GM19372 (cell line): ENCODE data around the gene EBP.
A peak's percentile ranks its signal among the peaks of the same experiment; 100 is the strongest.
"Not testable (repeated sequence)": the region's sequence is repeated elsewhere in the genome, so short reads cannot be mapped to it uniquely, and the experiment has no call there.

Experiments used
- ATAC-seq: cut with Tn5 transposase; IDR thresholded peaks from one replicate; pipeline ENCODE4 v1.9.1; 2021; ENCODE audit warnings: mild to moderate bottlenecking, low read depth, moderate library complexity; ENCODE audit not compliant: unreplicated experiment

The EBP gene

GRCh38 chrX:48520976-48521352 is 644 bp upstream of the EBP start:
- no peak for ATAC-seq

DNA sequence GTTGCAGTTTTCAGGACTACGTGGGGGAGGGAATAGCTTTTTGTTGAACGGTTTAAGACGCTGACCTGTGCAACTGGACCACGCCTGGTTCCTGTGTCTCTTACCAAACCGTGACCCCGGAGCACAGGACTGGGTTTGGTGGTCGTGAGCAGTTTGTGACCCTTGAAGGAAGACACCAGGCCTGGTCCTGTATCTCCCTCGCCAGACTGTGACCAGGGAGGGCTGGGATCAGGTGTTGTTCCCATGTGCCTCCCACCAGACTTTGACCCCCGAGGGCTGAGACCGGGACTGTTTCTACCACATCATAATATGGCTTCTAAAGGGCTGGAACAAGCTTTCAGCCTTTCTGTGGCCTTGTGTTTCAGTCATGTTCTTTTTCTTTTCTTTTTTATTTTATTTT is 683 bp downstream of the EBP start:
- no peak for ATAC-seq

DNA sequence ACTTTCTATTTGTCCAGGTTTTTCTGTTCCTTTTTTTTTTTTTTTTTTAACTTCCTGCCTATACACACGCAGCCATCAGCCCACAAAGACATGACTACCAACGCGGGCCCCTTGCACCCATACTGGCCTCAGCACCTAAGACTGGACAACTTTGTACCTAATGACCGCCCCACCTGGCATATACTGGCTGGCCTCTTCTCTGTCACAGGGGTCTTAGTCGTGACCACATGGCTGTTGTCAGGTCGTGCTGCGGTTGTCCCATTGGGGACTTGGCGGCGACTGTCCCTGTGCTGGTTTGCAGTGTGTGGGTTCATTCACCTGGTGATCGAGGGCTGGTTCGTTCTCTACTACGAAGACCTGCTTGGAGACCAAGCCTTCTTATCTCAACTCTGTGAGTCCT is 2.1 kb downstream of the EBP start:
- ATAC-seq: no peak

DNA sequence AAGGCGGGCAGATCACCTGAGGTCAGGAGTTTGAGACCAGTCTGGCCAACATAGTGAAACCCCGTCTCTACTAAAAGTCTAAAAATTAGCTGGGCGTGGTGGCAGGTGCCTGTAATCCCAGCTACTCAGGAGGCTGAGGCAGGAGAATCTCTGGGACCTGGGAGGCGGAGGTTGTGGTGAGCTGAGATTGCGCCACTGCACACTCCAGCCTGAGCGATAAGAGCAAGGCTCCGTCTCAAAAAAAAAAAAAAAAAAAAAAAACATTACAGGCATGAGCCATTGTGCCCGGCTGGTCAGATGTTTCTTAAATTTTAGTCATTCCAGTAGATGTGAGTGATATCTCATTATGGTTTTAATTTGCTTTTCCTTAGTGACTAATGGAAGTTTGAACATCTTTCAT is 4.2 kb downstream of the EBP start:
- ATAC-seq: not testable (repeated sequence)

GRCh38 chrX:48530736-48531135 is 9.1 kb downstream of the EBP start:
- ATAC-seq: no peak

DNA sequence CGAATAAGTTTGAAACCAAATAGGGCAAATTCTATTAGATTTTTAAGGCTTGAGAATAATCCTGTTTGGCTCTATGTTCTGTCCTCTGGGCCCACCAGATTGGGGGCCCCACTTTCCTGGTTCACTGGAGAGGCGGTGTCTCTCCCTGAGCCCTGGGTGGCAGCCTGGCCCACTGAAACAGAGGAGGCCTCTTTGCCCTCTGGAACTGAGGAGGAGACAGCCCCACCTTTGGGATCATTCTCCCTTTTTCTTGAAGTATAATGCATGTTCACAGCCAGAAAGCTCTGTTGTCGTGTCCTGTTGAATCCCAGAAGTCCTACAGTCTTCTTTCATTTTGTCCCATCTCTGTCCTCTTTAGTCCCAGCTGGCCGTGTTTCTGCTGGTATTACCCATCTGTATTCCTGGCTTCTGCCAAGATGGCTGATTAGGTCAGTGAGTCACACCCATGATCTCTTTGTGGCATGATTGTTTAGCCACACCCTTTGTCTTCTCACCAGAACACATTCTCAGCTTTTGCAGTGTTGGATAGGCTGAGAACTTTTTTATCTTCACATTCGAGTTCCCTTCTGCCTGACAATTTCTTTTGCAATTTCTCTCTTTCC is 9.9 kb downstream of the EBP start:
- ATAC-seq: no peak

- ATAC-seq: no peak
These were observed 10.6 kb downstream of the EBP start for GRCh38 chrX:48532161-48532560.

DNA sequence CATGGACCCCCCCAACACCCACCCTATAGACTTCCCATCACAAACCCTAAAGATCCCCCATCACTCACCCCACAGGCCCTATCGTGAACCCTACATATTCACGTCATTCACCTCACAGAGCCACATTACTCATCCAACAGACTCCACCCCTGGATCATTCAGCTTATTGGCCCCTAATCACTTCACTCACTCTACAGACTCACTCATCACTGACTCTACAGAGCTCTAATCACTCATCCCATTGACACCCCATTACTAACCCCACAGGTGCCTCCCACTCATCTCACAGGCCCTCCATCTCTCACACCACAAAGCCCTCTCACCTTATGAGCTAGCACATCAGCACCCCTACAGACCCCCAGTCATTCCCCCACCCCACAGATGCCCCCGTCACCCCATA is 11.6 kb downstream of the EBP start:
- ATAC-seq: no peak

- no peak for ATAC-seq
These were observed 17.2 kb downstream of the EBP start for GRCh38 chrX:48538641-48539344.

GRCh38 chrX:48539345-48540027 is 17.9 kb downstream of the EBP start, which contains the start of gene TBC1D25:
Gene TBC1D25 (plus strand): TSS chrX:48539714. CDS start chrX:48539798, 84 bp downstream.
- peak; percentile 80 for ATAC-seq

GRCh38 chrX:48540028-48540375 is 18.4 kb downstream of the EBP start:
- ATAC-seq: peak; percentile 24

- no peak for ATAC-seq
These were observed 18.9 kb downstream of the EBP start for GRCh38 chrX:48540480-48540879.

- ATAC-seq: no peak
These were observed 19.7 kb downstream of the EBP start for GRCh38 chrX:48541140-48541814.

DNA sequence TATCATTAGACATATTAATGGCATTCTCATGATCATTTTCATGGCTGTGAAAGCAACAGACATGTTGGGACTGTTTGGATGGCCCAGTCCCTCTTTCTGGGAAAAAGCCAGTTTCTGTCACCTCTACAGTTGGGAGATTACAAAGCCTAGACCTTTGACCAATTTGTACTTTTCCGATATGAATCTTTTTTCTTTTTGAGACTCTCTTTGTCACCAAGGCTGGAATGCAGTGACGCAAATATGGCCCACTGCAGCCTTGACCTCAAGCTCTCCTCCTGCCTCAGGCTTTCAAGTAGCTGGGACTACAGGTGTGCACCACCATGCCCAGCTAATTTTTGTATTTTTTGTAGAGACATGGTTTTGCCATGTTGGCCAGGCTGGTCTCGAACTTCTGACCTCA is 27.3 kb downstream of the EBP start:
- ATAC-seq: no peak

DNA sequence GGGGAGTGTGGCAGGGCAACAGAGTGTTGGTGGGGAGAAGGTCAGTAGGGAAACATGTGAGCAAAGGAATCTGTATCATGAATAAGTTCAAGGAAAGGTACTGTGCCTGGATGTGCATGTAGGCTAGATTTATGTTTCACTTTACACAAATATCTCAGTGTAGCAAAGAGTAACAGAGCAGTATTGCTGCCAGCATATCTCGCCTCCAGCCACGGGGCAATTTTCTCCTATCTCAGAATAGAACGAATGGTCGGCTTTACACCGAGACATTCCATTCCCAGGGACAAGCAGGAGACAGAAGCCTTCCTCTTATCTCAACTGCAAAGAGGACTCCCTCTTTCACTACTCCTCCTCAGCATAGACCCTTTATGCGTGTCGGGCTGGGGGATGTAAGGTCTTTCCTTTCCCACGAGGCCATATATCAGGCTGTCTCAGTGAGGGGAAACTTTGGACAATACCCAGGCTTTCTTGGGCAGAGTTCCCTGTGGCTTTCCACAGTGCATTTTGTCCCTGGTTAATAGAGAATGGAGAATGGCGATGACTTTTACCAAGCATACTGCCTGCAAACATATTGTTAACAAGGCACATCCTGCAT is 34.2 kb downstream of the EBP start:
- not testable (repeated sequence) for ATAC-seq

DNA sequence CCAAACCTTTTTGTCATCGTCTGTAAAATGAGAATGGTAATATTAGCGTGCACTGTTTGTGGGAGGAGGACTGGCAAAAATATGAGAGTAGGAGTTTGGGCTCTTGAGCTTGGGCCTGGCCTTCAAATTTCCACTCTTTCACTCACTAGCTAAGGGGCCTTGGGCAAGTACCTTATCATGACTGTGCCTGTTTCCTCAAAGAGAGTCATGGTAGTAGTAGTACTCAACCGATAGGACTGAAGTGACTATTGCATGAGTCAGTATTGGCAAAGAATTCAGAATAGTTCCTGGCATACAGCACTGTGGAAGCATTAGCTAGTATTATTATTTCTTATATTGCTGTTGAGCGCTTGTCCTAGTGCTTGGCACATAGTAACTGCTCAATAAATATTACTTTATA is 36.7 kb downstream of the EBP start:
- no peak for ATAC-seq

DNA sequence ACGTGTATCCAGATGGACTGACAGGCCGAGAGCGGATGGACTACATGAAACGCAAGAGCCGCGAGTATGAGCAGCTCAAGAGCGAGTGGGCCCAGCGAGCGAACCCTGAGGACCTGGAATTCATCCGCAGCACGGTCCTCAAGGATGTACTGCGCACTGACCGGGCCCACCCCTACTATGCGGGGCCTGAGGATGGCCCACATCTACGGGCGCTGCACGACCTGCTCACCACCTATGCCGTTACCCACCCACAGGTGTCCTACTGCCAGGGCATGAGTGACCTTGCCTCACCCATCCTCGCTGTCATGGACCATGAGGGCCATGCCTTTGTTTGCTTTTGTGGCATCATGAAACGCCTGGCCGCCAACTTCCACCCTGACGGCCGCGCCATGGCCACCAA is 38.0 kb downstream of the EBP start:
- no peak for ATAC-seq

DNA sequence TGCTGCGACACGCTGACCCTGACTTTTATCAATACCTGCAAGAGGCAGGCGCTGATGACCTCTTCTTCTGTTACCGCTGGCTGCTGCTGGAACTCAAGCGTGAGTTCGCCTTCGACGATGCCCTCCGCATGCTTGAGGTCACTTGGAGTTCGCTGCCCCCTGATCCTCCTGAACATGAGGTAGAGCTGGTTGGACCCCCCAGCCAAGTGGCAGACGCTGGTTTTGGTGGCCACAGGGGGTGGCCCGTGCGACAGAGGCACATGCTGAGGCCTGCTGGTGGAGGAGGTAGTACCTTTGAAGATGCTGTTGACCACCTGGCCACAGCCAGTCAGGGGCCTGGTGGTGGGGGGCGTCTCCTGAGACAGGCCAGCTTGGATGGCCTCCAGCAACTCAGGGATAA is 38.4 kb downstream of the EBP start:
- ATAC-seq: no peak

GRCh38 chrX:48560681-48561080 is 39.1 kb downstream of the EBP start:
- ATAC-seq: no peak

GRCh38 chrX:48569958-48570357 is 48.4 kb downstream of the EBP start:
- ATAC-seq: no peak

DNA sequence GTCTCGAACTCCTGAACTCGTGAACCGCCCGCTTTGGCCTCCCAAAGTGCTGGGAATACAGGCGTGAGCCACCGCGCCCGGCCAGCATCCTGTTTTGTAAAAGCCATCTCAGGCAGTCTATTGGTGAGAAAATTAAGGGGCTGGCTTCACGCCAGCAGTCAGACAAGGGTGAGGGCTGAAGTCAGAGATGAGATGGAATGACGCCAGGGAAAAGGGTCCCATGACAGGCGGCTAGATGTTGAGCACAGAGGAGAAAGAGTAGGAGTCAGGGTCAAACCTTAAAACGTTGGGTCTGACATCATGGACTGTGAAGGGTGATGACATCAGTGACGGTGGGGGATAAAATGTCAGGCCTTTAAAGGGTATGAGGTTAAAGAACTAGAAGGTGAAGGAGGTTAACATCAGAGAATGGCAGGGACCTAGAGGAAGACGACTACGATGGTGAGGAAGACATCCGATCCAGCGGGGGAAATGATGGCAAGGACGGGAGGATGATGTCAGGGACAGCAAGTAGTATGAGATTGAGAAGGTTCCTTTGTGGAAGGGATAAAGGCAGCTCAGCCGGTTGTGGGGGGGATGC is 52.2 kb downstream of the EBP start:
- ATAC-seq: no peak
